Amygdala (tissue), 56 donors: ENCODE results near the gene PTTG1IP.

Experiments used
- DNase-seq, 56 donors: peaks; one replicate each; lab custom pipeline; 2025; lab: John Stamatoyannopoulos, UW

The PTTG1IP gene

GRCh38 chr21:44869781-44870747 is 3.4 kb downstream of the PTTG1IP start:
- peak in 2 of 56 donors; percentile 11 to 15 for DNase-seq

- no peak for DNase-seq
These were observed 4.8 kb downstream of the PTTG1IP start for GRCh38 chr21:44868707-44869106.

GRCh38 chr21:44867999-44868700 is 5.3 kb downstream of the PTTG1IP start:
- DNase-seq: no peak

GRCh38 chr21:44867464-44867863 is 6.0 kb downstream of the PTTG1IP start:
- no peak for DNase-seq

GRCh38 chr21:44866780-44867179 is 6.7 kb downstream of the PTTG1IP start:
- DNase-seq: peak in 7 of 56 donors; percentile 21 to 51 (median 34)

GRCh38 chr21:44865561-44866280 is 7.8 kb downstream of the PTTG1IP start:
- DNase-seq: peak in 1 of 56 donors; percentile 20

- DNase-seq: no peak
These were observed 10.4 kb downstream of the PTTG1IP start for GRCh38 chr21:44862869-44863685.

- DNase-seq: no peak
These were observed 14.7 kb downstream of the PTTG1IP start for GRCh38 chr21:44858791-44859190.

GRCh38 chr21:44858291-44858690 is 15.2 kb downstream of the PTTG1IP start:
- no peak for DNase-seq

GRCh38 chr21:44857127-44857892 is 16.2 kb downstream of the PTTG1IP start:
- no peak for DNase-seq

GRCh38 chr21:44856131-44856530 is 17.4 kb downstream of the PTTG1IP start:
- no peak for DNase-seq

GRCh38 chr21:44855572-44855971 is 17.9 kb downstream of the PTTG1IP start:
- DNase-seq: no peak

- DNase-seq: no peak
These were observed 18.6 kb downstream of the PTTG1IP start for GRCh38 chr21:44854664-44855446.

- no peak for DNase-seq
These were observed 19.2 kb downstream of the PTTG1IP start for GRCh38 chr21:44854391-44854663.

- no peak for DNase-seq
These were observed 19.7 kb downstream of the PTTG1IP start for GRCh38 chr21:44853601-44854390.

- no peak for DNase-seq
These were observed 22.4 kb downstream of the PTTG1IP start for GRCh38 chr21:44850905-44851657.

GRCh38 chr21:44850208-44850800 is 23.2 kb downstream of the PTTG1IP start:
- DNase-seq: no peak
